DND-41 (cell line): ENCODE measurements around the gene SLC4A7.

ENCODE experiments used
- ATAC-seq: fragments of 200-7000 bp; cut with Tn5 transposase; 3 replicates; pipeline ENCODE4 v1.9.1; 2021; ENCODE audit warnings: low read depth; ENCODE audit not compliant: insufficient read depth
- DNase-seq: peaks from one replicate; pipeline ENCODE4 v3.0.0-alpha.2; 2020
- H2AFZ ChIP-seq: 2 replicates; pipeline ENCODE4 v1.6.0; 2012; ENCODE audit warnings: low read depth, low read length
- H3K27ac ChIP-seq: 2 replicates; pipeline ENCODE4 v1.5.1; 2012; ENCODE audit warnings: low read length, inconsistent platforms
- H3K27me3 ChIP-seq: fragments of 200-600 bp; sonication (generic); 2 replicates; pipeline ENCODE4 v1.6.0; 2012; ENCODE audit warnings: low read length, mild to moderate bottlenecking, inconsistent platforms; ENCODE audit not compliant: insufficient read depth, poor library complexity
- H3K36me3 ChIP-seq: 2 replicates; pipeline ENCODE4 v1.5.1; 2012; ENCODE audit warnings: low read length, inconsistent platforms; ENCODE audit not compliant: insufficient read depth
- H3K4me1 ChIP-seq: 2 replicates; pipeline ENCODE4 v1.5.1; 2012; ENCODE audit warnings: mild to moderate bottlenecking, low read length; ENCODE audit not compliant: insufficient read depth
- H3K4me2 ChIP-seq: 2 replicates; pipeline ENCODE4 v1.6.0; 2012; ENCODE audit warnings: mild to moderate bottlenecking, moderate library complexity, low read length, inconsistent platforms; ENCODE audit not compliant: insufficient read depth
- H3K4me3 ChIP-seq, 2 experiments: fragments of 200-600 bp in 1 of 2; shearing (Covaris generic) in 1 of 2; 2 replicates each; pipeline ENCODE4 v1.5.1; 2012 to 2016; ENCODE audit warnings: inconsistent platforms in 2 of 2, low read length in 2 of 2, mild to moderate bottlenecking in 2 of 2, low read depth in 1 of 2, moderate library complexity in 1 of 2
- H3K79me2 ChIP-seq: 2 replicates; pipeline ENCODE4 v1.6.0; 2012; ENCODE audit warnings: low read length, inconsistent platforms; ENCODE audit not compliant: insufficient read depth
- H3K9ac ChIP-seq: 2 replicates; pipeline ENCODE4 v1.6.0; 2012; ENCODE audit warnings: low read depth, mild to moderate bottlenecking, inconsistent platforms, low read length, moderate library complexity
- H3K9me3 ChIP-seq: 2 replicates; pipeline ENCODE4 v1.5.1; 2012; ENCODE audit warnings: low read length, moderate library complexity, mild to moderate bottlenecking, inconsistent platforms; ENCODE audit not compliant: insufficient read depth, severe bottlenecking
- H4K20me1 ChIP-seq: 2 replicates; pipeline ENCODE4 v1.6.0; 2012; ENCODE audit warnings: low read length; ENCODE audit not compliant: insufficient read depth
- EZH2 ChIP-seq: IDR thresholded peaks from 3 replicates; pipeline ENCODE4 v1.6.1; 2012; ENCODE audit warnings: borderline replicate concordance, low read depth, mild to moderate bottlenecking, moderate library complexity, low read length, inconsistent platforms; ENCODE audit not compliant: severe bottlenecking
- TF ChIP-seq, protein P1 (sequence below): IDR thresholded peaks from 2 replicates; pipeline ENCODE4 v1.5.1; 2012; ENCODE audit warnings: borderline replicate concordance, low read length, moderate library complexity, mild to moderate bottlenecking; ENCODE audit not compliant: poor library complexity, severe bottlenecking; ENCODE audit errors: extremely low read depth

SLC4A7 gene

GRCh38 chr3:27511724-27512422, 27.7 kb upstream of the SLC4A7 start:
- no peak overlapping the region for H3K4me2 ChIP-seq
- no peaks in the 10 kb centered on the region for H3K4me1 ChIP-seq
- no peaks in the 10 kb centered on the region for H3K36me3 ChIP-seq
- ATAC-seq = no peak
- H3K9ac ChIP-seq = no peak overlapping the region
- H3K27me3 ChIP-seq = no peaks in the 10 kb centered on the region
- H3K9me3 ChIP-seq = no peaks in the 10 kb centered on the region
- DNase-seq = no peak
- no peak overlapping the region for H3K27ac ChIP-seq
- no peaks in the 10 kb centered on the region for H4K20me1 ChIP-seq
- no peaks in the 10 kb centered on the region for H3K79me2 ChIP-seq
- no peak overlapping the region for H2AFZ ChIP-seq
- TF ChIP-seq, protein P1, sequence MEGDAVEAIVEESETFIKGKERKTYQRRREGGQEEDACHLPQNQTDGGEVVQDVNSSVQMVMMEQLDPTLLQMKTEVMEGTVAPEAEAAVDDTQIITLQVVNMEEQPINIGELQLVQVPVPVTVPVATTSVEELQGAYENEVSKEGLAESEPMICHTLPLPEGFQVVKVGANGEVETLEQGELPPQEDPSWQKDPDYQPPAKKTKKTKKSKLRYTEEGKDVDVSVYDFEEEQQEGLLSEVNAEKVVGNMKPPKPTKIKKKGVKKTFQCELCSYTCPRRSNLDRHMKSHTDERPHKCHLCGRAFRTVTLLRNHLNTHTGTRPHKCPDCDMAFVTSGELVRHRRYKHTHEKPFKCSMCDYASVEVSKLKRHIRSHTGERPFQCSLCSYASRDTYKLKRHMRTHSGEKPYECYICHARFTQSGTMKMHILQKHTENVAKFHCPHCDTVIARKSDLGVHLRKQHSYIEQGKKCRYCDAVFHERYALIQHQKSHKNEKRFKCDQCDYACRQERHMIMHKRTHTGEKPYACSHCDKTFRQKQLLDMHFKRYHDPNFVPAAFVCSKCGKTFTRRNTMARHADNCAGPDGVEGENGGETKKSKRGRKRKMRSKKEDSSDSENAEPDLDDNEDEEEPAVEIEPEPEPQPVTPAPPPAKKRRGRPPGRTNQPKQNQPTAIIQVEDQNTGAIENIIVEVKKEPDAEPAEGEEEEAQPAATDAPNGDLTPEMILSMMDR = no peak
- TF ChIP-seq EZH2 = no peak
- H3K4me3 ChIP-seq = no peak overlapping the region

- H3K4me1 ChIP-seq = no peaks in the 10 kb centered on the region
- no peak overlapping the region for H2AFZ ChIP-seq
- H3K4me3 ChIP-seq = no peak overlapping the region
- no peaks in the 10 kb centered on the region for H3K79me2 ChIP-seq
- H3K27me3 ChIP-seq = no peaks in the 10 kb centered on the region
- ATAC-seq (no peak), DNase-seq (no peak)
- H4K20me1 ChIP-seq = no peaks in the 10 kb centered on the region
- no peaks in the 10 kb centered on the region for H3K9me3 ChIP-seq
- H3K4me2 ChIP-seq = no peak overlapping the region
- no peak overlapping the region for H3K27ac ChIP-seq
- TF ChIP-seq, protein P1 = no peak
- no peak for TF ChIP-seq EZH2
- no peaks in the 10 kb centered on the region for H3K36me3 ChIP-seq
- H3K9ac ChIP-seq = no peak overlapping the region
Observed at GRCh38 chr3:27509376-27509775, 25.2 kb upstream of the SLC4A7 start.

DNA sequence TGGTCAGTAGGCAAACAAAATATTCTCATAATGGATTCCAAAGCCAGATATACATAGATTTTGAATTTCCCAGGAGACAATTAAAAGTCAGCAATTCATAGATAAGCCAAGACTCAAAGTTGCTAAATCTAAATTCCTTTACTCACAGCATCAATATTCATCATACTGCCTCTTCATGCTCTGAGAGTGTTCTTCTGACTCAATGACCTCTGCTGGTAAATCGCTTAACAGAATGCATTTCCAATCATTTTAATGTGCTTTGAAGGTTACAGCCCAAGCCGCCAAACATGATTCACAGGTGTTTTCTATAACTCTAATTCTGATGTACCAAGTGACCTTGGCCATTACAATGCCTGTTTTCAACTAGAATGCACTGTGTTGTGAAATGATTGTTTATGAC, 24.2 kb upstream of the SLC4A7 start:
- DNase-seq (no peak), ATAC-seq (no peak)
- no peak overlapping the region for H3K4me2 ChIP-seq
- H3K36me3 ChIP-seq = no peaks in the 10 kb centered on the region
- no peaks in the 10 kb centered on the region for H3K9me3 ChIP-seq
- no peaks in the 10 kb centered on the region for H4K20me1 ChIP-seq
- H3K27me3 ChIP-seq = no peaks in the 10 kb centered on the region
- no peak overlapping the region for H3K27ac ChIP-seq
- H3K4me3 ChIP-seq = no peak overlapping the region
- H3K9ac ChIP-seq = no peak overlapping the region
- no peaks in the 10 kb centered on the region for H3K4me1 ChIP-seq
- no peak for TF ChIP-seq EZH2
- H3K79me2 ChIP-seq = no peaks in the 10 kb centered on the region
- no peak overlapping the region for H2AFZ ChIP-seq

DNA sequence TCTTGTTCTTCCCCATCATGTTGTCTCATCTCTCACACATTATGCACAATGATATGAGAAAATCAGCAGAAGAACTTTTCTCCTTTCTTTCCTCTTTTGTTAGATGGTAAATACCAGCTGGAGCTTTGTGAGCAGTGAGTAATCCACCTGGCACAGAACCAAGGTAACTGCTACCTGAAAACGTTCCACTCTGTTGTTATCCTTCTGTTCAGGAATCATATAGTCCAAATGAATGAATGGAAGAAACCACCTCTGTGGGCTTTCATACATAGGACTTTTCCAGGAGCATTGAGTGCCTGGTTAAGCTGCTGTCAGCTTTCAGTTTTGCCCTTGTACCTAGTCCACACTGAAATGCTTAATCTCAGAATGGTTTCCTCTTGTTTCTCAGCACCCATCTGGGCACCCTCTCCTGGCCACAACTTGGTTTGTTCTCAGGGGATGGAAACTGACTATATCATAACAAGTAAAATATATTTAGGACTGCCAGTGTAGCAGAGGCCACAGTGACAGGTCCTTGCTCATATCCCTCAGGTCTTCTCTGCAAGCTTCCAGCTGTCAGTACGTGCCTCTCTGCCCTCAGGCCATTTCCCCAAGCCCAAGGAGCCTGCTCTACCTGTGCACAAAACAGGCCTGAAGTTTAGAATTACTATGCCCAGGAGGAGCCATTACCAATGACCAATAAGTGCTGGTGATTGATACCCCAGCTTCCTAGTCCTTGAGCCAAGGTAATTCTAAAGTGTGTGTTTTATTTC, 23.5 kb upstream of the SLC4A7 start:
- Histone ChIP-seq H3K4me2 (no peak overlapping the region), H3K27me3 (no peaks in the 10 kb centered on the region), H3K79me2 (no peaks in the 10 kb centered on the region), H3K27ac (no peak overlapping the region), H3K9ac (no peak overlapping the region), H3K36me3 (no peaks in the 10 kb centered on the region), H3K9me3 (no peaks in the 10 kb centered on the region), H2AFZ (no peak overlapping the region), H3K4me3 (no peak overlapping the region), H3K4me1 (no peaks in the 10 kb centered on the region), H4K20me1 (no peaks in the 10 kb centered on the region)
- no peak for DNase-seq
- TF ChIP-seq, protein P1 = no peak
- no peak for TF ChIP-seq EZH2
- 0 out of 3 replicates have a peak, but pooled peaks have one; percentile 22 for ATAC-seq
